HG03432 (cell line): ENCODE results near the gene RNF130.

Experiments
- ATAC-seq: cut with Tn5 transposase; IDR thresholded peaks from one replicate; pipeline ENCODE4 v1.9.1; 2021; ENCODE audit warnings: mild to moderate bottlenecking, moderate library complexity; ENCODE audit not compliant: unreplicated experiment

Gene RNF130

GRCh38 chr5:180060192-180060591 lies 11.4 kb downstream of the RNF130 start:
- ATAC-seq = no peak

DNA sequence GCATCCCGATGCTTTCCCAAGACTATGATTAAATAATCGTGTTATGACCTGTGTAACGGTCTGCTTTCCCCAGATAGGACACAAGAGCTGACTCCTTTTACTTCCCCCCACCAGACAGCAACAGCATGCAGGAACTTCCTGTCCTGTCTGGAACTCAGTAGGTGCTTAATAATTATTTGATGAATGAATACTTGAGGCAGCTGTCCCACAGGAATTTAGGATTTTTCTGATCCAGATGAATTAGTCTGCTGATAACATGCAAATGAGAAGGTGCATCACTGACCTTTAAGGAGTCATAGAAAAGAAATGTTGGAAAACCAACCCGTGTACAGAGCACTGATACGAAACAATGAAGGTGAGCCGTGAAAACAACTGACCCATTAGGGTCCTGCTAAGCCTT lies 12.2 kb downstream of the RNF130 start:
- no peak for ATAC-seq

DNA sequence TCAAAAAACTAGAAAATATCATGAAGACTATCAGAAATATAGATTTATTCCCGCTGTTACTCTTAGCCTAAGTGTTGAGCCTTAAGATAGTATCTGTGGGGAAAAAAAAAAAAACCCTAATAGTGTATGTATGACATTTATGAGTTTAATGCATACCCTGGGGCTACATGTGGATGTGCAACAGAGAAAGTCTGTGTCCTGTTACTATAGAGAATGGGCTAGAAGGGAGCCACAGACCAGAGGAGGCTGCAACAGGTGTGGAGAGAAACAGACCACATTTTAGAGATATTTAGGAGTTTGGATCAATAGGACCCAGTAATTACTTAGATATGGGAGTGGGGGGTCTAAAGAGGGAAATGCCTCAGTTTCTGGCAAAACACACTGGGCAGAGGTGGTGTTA lies 15.4 kb downstream of the RNF130 start:
- no peak for ATAC-seq

DNA sequence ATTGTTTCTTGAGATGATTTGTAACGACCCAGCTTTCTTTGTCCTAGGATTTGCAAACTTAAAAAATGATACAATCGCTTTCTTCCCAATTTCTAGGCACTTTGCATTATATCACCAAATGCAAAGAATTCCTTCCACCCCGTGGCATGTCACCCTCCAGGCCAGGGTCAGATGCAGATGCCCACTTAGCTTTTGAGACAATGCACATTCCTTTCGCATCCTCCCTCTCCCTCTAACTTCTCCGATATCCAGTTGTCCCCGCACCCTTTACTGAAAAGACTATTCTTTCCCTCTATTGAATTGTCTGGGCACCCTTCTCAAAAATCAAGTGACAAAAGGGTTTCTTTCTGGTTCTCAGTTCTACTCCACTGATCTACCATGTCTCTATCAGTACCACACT lies 17.3 kb downstream of the RNF130 start:
- no peak for ATAC-seq

DNA sequence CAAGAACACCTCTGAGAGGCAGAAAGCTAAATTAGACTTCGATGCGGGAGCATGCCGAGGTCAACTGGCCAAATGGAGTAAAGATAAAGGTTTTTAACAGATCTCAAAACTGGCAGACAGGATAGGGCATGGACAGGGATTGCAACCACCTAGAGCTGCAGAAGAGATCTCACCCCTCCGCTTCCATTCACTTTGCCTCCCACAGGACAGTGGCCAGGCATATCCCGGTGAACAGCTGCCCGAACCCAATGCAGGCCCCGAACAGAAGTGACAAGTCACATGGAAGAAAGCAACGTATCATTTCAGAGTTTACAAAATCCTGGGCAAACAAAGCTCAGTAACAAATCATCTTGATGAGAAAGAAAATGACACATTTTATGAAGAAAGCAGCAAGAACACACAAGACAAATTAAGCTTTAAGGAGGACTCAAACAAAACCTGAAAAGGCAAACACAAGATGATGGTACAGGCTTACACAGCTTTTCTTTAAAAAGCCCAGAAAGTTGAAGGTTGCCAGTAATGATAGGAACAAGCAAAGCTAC lies 18.4 kb downstream of the RNF130 start:
- ATAC-seq = no peak

DNA sequence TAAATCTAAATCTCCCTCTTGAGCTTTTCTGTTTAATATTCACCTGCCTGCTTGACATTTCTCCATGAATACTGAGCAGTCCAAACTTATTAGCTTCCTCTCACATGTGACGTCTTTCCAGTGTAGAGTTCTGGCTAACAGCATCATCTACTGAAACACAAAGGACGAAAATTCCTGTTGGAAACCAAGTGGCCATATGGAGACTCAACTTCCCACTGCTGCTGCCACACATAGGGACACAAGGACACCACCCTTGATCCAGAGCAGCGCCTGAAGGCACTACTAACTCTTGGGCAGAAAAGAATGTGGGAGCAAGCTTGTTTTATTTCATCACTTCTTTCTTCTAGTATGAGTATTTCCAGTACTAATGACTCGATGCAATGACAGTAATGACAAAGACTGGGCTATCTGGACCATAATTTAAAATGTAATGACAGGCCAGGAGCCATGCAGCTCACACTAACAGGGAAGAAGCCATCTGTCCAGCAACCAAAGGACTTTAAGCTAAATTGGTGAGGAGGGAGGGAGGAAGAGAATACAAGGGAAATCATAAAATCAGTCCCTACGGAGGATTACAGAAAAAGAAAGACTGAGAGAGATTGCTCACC lies 19.2 kb downstream of the RNF130 start:
- ATAC-seq = no peak

DNA sequence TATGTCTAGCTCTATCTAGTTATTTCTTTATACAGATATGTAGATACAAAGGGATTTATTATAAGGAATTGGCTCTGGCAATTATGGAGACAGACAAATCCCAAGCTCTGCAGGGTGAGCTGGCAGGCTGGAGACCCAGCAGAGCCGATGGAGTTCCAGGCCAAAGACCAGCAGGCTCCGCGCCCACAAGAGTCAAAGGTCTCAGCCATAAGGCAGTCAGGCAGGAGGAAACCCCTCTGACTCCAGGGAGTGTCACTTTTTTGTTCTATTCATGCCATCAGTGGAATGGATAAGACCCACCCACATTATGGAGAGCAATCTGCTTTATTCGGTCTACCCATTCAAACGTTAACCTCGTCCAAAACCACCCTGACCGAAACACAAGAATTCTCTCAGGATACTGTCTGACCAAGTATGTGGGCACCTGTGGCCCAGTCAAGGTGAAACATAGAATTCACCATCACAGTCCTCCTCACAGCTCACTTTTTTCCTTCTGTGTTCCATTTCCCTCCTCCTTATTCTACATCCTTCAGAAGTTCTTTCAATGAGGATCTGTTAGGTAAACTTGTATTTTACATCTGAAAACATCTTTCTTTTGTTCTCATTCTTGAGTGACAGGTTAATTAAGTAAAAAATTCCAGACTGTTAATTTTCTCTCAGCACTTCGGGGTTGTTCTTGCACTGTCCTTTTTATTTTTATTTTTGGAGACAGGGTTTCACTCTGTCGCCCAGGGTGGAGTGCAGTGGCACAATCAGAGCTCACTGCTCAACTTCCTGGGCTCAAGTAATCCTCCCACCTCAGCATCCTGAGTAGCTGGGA lies 21.2 kb downstream of the RNF130 start:
- no peak for ATAC-seq

DNA sequence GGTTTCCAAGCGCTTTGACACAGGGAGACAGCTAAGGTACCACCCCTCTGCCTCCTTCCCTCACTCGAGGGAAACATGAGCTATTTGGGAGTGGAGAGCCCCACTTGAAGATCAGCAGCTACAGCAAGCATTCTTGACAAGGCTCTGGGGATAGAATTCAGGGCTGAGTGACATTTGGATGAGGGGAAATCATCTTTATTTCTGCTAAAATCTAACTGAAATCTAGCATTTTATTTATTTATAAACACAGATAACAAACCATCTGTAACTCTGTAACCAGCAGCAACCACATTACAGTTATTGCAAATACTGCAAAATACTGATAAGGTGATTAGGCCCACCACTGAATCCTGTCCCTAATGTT lies 22.4 kb downstream of the RNF130 start:
- ATAC-seq = no peak

- ATAC-seq = no peak
Observed at GRCh38 chr5:180047667-180048066, 23.9 kb downstream of the RNF130 start.

GRCh38 chr5:180046656-180047055 lies 24.9 kb downstream of the RNF130 start:
- ATAC-seq = no peak

- ATAC-seq = no peak
Observed at GRCh38 chr5:180045889-180046499, 25.6 kb downstream of the RNF130 start.

DNA sequence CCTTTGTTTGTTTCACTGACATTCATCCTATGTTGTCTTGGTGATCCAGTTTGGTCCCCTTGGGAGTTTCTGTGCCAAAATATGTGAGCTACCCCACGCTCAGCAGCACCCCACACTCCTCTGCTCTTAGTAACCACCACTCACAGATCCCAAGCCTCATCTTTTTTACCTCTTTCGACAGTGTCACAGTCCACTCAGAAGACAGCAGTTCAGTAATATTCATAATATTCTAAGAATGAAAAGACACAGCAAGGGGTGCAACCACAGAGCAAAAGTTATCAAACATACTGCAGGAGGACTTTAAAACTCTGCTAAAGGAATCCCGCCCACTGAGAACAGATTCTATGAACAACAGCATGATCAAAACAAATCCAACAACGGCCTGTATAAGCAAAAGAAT lies 28.2 kb downstream of the RNF130 start:
- no peak for ATAC-seq

DNA sequence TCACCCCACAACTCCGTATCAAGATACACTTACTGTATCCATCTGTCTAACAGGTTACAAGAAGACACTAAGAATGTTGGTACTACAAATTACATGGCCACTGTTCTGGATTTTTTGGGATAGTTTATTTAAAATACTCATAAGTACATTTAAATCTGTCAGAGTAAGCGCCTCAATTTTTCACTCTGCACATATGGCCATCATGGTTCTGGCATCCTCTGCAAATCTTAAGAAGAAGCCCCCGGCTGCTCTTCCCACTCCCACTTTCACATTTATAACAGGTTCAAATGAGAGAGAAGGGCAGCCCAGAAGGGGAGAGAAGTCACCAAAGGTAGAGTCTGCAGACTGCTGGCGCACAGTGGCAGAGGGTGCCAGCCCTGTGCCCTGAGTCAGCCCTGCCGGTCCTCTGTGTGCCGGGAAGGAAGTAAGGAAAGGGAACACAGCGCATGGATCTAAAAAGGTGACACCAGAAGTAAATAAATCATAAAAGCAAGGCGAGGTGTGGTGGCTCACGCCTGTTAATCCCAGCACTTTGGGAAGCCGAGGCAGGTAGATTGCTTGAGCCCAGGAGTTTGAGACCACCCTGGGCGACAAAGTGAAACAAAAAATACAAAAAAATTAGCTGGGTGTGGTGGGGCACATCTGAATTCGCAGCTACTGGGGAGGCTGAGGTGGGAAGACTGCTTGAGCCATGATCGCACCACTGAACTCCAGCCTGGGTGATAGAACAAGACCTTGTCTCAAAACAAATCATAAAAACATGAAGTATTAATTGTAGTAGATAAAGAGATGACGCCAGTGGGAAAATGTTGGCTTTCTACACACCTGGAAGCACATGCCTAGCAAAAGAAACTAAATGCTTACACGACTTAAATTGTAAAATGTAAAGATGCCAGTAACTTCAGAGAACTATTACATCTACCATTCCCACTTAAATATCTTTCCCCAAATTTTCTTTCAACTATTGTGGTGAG lies 30.0 kb downstream of the RNF130 start:
- ATAC-seq = no peak

DNA sequence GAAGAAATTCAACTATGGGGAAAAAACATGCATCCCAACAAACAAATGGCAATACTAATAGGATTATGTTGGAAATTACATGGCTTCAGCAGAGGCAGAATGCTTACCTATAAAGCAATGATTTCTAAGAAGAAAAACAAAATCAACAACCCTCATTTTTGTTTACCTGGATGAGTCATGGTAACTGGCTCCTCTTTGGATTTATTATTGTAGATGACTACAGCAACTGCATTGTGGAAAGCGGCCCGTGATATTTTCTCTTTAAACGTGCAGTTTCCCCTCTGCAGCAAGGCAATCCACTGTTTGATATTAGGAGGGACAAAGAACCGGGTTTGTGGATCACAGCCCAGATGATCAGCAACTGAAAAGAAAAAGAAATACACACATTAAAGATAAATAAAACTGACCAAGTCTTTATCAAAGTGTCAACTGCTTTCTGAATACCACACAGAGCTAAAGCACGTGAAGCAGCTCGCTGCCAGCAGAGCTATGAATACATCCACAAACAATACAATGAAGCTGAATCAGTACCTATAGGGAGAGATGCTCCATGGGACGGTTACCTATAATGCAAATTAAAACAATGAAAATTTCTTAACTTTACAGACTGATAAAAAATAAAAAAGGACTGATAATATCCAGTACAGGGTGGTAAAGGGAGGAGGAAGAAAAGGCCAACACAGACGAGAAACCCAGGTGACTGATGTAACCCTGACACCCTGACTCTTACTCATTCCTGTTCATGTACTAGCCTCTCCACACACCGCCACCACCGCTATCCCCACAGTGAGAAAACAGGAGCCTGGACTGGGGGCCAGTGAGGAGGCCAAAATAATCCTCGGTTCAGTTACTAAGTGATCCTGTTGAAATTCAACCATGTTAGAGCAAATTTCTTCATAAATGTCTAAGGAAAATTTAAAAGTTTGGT lies 31.0 kb downstream of the RNF130 start:
- no peak for ATAC-seq

- no peak for ATAC-seq
Observed at GRCh38 chr5:180035206-180035931, 36.2 kb downstream of the RNF130 start.

- no peak for ATAC-seq
Observed at GRCh38 chr5:180034564-180034963, 37.0 kb downstream of the RNF130 start.

DNA sequence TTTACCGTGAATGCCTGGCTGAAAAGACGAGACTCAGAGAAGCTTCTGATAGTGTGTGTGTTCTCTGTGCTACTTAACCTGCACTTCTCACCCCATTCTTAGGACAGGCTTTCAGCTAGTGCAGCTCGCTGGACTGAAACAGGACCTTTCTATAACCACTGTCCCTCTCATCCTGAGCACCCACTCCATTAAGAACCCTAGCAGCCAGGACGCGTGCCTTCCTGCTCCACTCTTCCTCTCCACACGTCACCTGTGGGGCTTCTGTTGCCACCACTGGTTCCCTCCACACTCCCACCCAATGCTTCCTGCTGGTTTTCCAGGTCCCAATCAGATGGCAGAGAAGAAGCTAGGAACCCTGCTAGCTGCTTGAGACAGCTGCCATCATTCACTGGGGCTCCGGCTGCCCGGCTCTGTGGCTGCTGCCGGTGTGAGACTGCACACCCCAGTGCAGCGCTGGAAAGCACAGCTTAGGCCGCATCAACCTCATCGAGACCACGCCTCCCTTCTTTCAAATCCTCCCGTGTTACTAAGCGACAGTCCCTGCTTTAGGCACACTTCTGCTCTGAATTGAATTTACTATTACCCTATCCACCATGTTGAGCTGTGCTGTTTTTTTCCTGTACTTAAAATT lies 44.0 kb downstream of the RNF130 start:
- ATAC-seq = no peak

DNA sequence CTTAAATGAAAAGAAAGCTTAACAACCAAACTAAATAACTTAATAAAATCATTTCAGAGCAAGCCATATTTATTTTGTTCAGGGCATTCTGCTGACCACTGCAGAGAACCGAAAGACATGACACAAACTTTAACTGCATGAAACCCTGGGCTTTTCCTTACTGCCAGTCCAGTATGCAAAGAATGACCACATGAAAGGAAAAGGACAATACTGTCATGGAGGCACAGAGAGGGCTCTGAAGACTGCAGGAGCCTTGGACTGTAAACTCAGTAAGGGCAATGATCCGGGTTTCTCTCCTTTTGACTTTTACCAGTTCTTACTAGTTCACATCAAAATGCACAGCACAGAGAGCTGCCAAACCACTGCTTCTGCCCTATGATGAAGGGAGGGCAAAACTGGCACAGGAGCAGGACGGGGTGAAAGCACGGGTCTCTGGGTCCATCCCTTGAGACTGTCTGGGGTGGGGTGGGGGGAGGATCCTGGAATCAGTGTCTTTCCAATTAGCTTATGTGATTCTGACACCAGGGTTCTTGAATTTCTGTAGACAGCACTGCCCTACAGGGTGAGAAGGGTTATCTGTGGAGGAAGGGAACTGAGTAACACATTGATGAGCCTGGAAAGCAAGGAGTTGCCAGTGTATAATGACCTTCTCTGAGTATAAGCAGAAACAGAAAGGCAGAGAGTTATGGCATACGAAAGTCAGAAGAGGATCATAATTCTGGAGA lies 44.7 kb downstream of the RNF130 start:
- ATAC-seq = no peak
